GM12878 (cell line): ENCODE data around the gene AIG1. TPM values are rescaled to one million over a fixed set of nuclear protein-coding genes. Genes with fewer than 3 reads are reported as not detected.

Source experiments
- ATAC-seq: fragments of 200-7000 bp; cut with Tn5 transposase; 3 replicates; pipeline ENCODE4 v1.9.1; 2020; ENCODE audit warnings: mild to moderate bottlenecking, moderate library complexity
- BruUV-seq: library from RNA; stranded (reverse); fragments of 400-500 nt; replicated peaks from 2 replicates; lab custom pipeline; 2021; lab: Mats Ljungman, UMichigan
- CTCF ChIA-PET: fragments of 300-600 bp; sonication (Branson Sonifier 250); formaldehyde crosslinking; extraction: SDS; loops from one replicate; lab custom pipeline; 2021; ENCODE audit warnings: inconsistent platforms; lab: Yijun Ruan, JAX
- POLR2A ChIA-PET: fragments of 350-600 bp; formaldehyde crosslinking; extraction: SDS; loops from one replicate; lab custom pipeline; 2021; ENCODE audit warnings: inconsistent platforms; lab: Charles Lee
- RAD21 ChIA-PET: fragments of 300-600 bp; sonication (Branson Sonifier 250); formaldehyde crosslinking; loops from one replicate; lab custom pipeline; 2023; ENCODE audit warnings: antibody characterized with exemption; ENCODE audit not compliant: unreplicated experiment; lab: Charles Lee
- SMC1A ChIA-PET: fragments of 300-600 bp; sonication (Branson Sonifier 250); formaldehyde crosslinking; loops from one replicate; lab custom pipeline; 2023; ENCODE audit not compliant: unreplicated experiment, uncharacterized antibody; lab: Charles Lee
- DNase-seq: peaks from one replicate; pipeline ENCODE4 v3.0.0-alpha.2; 2011; ENCODE audit warnings: low read depth, low spot score
- FAIRE-seq: peaks from 3 replicates; lab custom pipeline; 2011; peaks lifted over from hg19 to GRCh38; lab: Jason Lieb, UNC
- H2AFZ ChIP-seq: 2 replicates; pipeline ENCODE4 v1.6.0; 2011; ENCODE audit warnings: low read depth, low read length, control low read depth; ENCODE audit not compliant: control insufficient read depth
- H3K27ac ChIP-seq: 2 replicates; pipeline ENCODE4 v1.5.1; 2011; ENCODE audit warnings: control low read depth; ENCODE audit not compliant: control insufficient read depth, insufficient read depth
- H3K27me3 ChIP-seq, 2 experiments: replicated peaks in 1 of 2; 2 replicates each; pipeline versions ENCODE4 v1.6.0 to v1.6.1; 2011; ENCODE audit warnings: low read length in 1 of 2; ENCODE audit not compliant: control insufficient read depth in 2 of 2, insufficient read depth in 2 of 2
- H3K36me3 ChIP-seq, 2 experiments: 2 replicates each; pipeline ENCODE4 v1.5.1; 2011; ENCODE audit warnings: low read length in 1 of 2; ENCODE audit not compliant: control insufficient read depth in 2 of 2, insufficient read depth in 2 of 2
- H3K4me1 ChIP-seq: 2 replicates; pipeline ENCODE4 v1.6.1; 2011; ENCODE audit warnings: mild to moderate bottlenecking, low read length, moderate library complexity, mixed read lengths; ENCODE audit not compliant: control insufficient read depth, insufficient read depth
- H3K4me2 ChIP-seq: 2 replicates; pipeline ENCODE4 v1.6.0; 2011; ENCODE audit warnings: control low read depth; ENCODE audit not compliant: control insufficient read depth, insufficient read depth
- H3K4me3 ChIP-seq: fragments of 200-600 bp; sonication (generic); 2 replicates; pipeline ENCODE4 v1.5.1; 2016
- H3K79me2 ChIP-seq: 2 replicates; pipeline ENCODE4 v1.6.0; 2011; ENCODE audit warnings: low read length; ENCODE audit not compliant: control insufficient read depth, insufficient read depth
- H3K9ac ChIP-seq: 2 replicates; pipeline ENCODE4 v1.8.0; 2011; ENCODE audit warnings: low read length, control low read depth, mixed read lengths; ENCODE audit not compliant: control insufficient read depth, insufficient read depth
- H3K9me3 ChIP-seq: replicated peaks from 3 replicates; pipeline ENCODE4 v1.5.1; 2011; ENCODE audit warnings: mild to moderate bottlenecking, low read length; ENCODE audit not compliant: control insufficient read depth, insufficient read depth
- H4K20me1 ChIP-seq: 2 replicates; pipeline ENCODE4 v1.6.0; 2011; ENCODE audit not compliant: control insufficient read depth, insufficient read depth
- IRF3 ChIP-seq: fragments of 450-650 bp; IDR thresholded peaks from 2 replicates; pipeline ENCODE4 v1.6.1; 2014; ENCODE audit warnings: mild to moderate bottlenecking
- JUNB ChIP-seq: IDR thresholded peaks from 2 replicates; pipeline ENCODE4 v1.6.1; 2016; ENCODE audit warnings: antibody characterized with exemption, mild to moderate bottlenecking
- KLF5 ChIP-seq: fragments of 450-650 bp; IDR thresholded peaks from 2 replicates; pipeline ENCODE4 v1.6.1; 2014; ENCODE audit warnings: mild to moderate bottlenecking; ENCODE audit not compliant: partially characterized antibody
- MTA2 ChIP-seq: fragments of 450-650 bp; IDR thresholded peaks from 2 replicates; pipeline ENCODE4 v1.6.1; 2016; ENCODE audit warnings: low read depth, mild to moderate bottlenecking, moderate library complexity
- MXI1 ChIP-seq: fragments of 150-350 bp; IDR thresholded peaks from 2 replicates; pipeline ENCODE4 v1.6.1; 2011; ENCODE audit warnings: low read depth, mild to moderate bottlenecking, inconsistent platforms, low read length, improper control_type of control experiment
- WGBS: methylation state at CpG from one replicate; pipeline ENCODE4 v1.1.6; 2016; ENCODE audit warnings: low lambda C conversion rate; ENCODE audit not compliant: insufficient replicate concordance, insufficient coverage; ENCODE audit errors: missing lambda C conversion rate; 5-methylcytosine and 5-hydroxymethylcytosine counted together
- in situ Hi-C: fragments of 300-500 bp; cut with MboI; formaldehyde crosslinking; loops from 9 replicates; pipeline ENCODE4 v1.14.3; 2018; ENCODE audit warnings: mixed read lengths
- intact Hi-C: fragments of 100-400 bp; cut with micrococcal nuclease; formaldehyde crosslinking; loops from one replicate; pipeline ENCODE4 v1.14.2; 2022; ENCODE audit not compliant: unreplicated experiment
- polyA plus RNA-seq, 11 experiments: library from polyadenylated mRNA; depleted of rRNA in 4 of 11; unstranded in 6 of 11; stranded (reverse) in 5 of 11; fragments of >200 nt; fragmentation: Nextera tagmentation in 4 of 11; fragmentation: Illumina TruSeq in 1 of 11; extraction: Ambion mirVana in 4 of 11; extraction: Trizol in 1 of 11; gene quantifications; 1 replicate in 1 of 11; 2 replicates in 10 of 11; pipeline versions ENCODE4 v1.2.1 to v1.2.3, GENCODE V29; 2011 to 2016; ENCODE audit warnings: inconsistent platforms in 2 of 11, missing spikeins in 2 of 11, low read depth in 1 of 11
- total RNA-seq, 4 experiments: library from RNA; depleted of rRNA in 3 of 4; stranded (reverse); fragments of >200 nt in 3 of 4; fragmentation: Illumina TruSeq in 1 of 4; extraction: Trizol in 1 of 4; gene quantifications; 2 replicates each; pipeline versions ENCODE4 v1.2.1 to v1.2.3, GENCODE V29; 2013 to 2021

The AIG1 gene
- total and polyA plus RNA-seq, 10 of the 15 experiments (the other 5 are each of a cell fraction or from before 2014, with no cell fraction given): 27.0 to 74.5 (median 36.4) TPM

GRCh38 chr6:143111443-143111842, 50.8 kb downstream of the AIG1 start (continued):
- TF ChIP-seq IRF3: no peak
- TF ChIP-seq, all 136 proteins: peak for 0

GRCh38 chr6:143112084-143112768, 51.5 kb downstream of the AIG1 start:
- in situ Hi-C loops: no loop called here
- ChIA-PET RAD21 (no interaction called here), POLR2A (no interaction called here), SMC1A (interaction anchor here (1.0 kb wide), 1 partner anchor 41 kb away, joined by 3 read pairs; no protein-coding TSS in a partner anchor), CTCF (interaction anchor here (0.7 kb wide), 1 partner anchor 504 kb away, joined by 3 read pairs; no protein-coding TSS in a partner anchor)
- Histone ChIP-seq H3K27ac (no peak overlapping the region), H2AFZ (peak overlapping the region; percentile 46), H3K79me2 (no peaks in the 10 kb centered on the region), H3K27me3 (no peaks in the 10 kb centered on the region), H3K4me3 (no peak overlapping the region), H3K9me3 (no peaks in the 10 kb centered on the region), H3K36me3 (no peaks in the 10 kb centered on the region), H4K20me1 (no peaks in the 10 kb centered on the region), H3K4me2 (0 out of 2 replicates have a peak overlapping the region, but pooled peaks have one; percentile 42), H3K9ac (no peak overlapping the region), H3K4me1 (no peaks in the 10 kb centered on the region)
- WGBS: 52% methylated on average over 4 of the region's 4 CpGs
- BruUV-seq: no TSS peak
- TF ChIP-seq KLF5: no peak
- no peak for TF ChIP-seq MTA2
- TF ChIP-seq MXI1: no peak
- 0 out of 2 replicates have a peak, but pooled peaks have one; percentile 34 for TF ChIP-seq JUNB
- FAIRE-seq: no peak
- DNase-seq: no peak
- intact Hi-C loops: no loop called here
- ATAC-seq: peak; percentile 55
